SK-N-SH treated with all-trans-retinoic acid at 6 μM for 48 hours (cell line): Measurements from ENCODE around the gene DDAH1.

Source experiments
- ATAC-seq: fragments of 200-7000 bp; cut with Tn5 transposase; 3 replicates; pipeline ENCODE4 v1.9.1; 2020; ENCODE audit warnings: mild to moderate bottlenecking, moderate library complexity
- ARNTL ChIP-seq: fragments of 450-650 bp; formaldehyde crosslinking; IDR thresholded peaks from 2 replicates; pipeline ENCODE4 v1.5.0; 2020; ENCODE audit warnings: low read depth, mild to moderate bottlenecking, moderate library complexity, borderline replicate concordance
- BACH2 ChIP-seq: fragments of 250-450 bp; sonication (Bioruptor Pico); IDR thresholded peaks from 2 replicates; pipeline ENCODE4 v1.9.0; 2021; ENCODE audit warnings: mild to moderate bottlenecking, borderline replicate concordance
- CREB5 ChIP-seq: fragments of 250-450 bp; sonication (Bioruptor Pico); IDR thresholded peaks from 2 replicates; pipeline ENCODE4 v1.5.1; 2020; ENCODE audit warnings: low read depth, mild to moderate bottlenecking, moderate library complexity
- CSDC2 ChIP-seq: fragments of 250-450 bp; sonication (Bioruptor Pico); IDR thresholded peaks from 2 replicates; pipeline ENCODE4 v1.5.0; 2020; ENCODE audit warnings: mild to moderate bottlenecking, moderate library complexity
- CSRNP3 ChIP-seq: fragments of 250-450 bp; sonication (Bioruptor Pico); IDR thresholded peaks from 2 replicates; pipeline ENCODE4 v1.5.1; 2021; ENCODE audit warnings: mild to moderate bottlenecking, moderate library complexity
- ESRRG ChIP-seq: fragments of 250-450 bp; sonication (Bioruptor Pico); IDR thresholded peaks from 2 replicates; pipeline ENCODE4 v1.6.1; 2021; ENCODE audit warnings: mild to moderate bottlenecking
- GLIS3 ChIP-seq: fragments of 250-450 bp; sonication (Bioruptor Pico); IDR thresholded peaks from 2 replicates; pipeline ENCODE4 v1.5.0; 2020; ENCODE audit warnings: mild to moderate bottlenecking, moderate library complexity
- ISL1 ChIP-seq: fragments of 250-450 bp; sonication (Bioruptor Pico); IDR thresholded peaks from 2 replicates; pipeline ENCODE4 v2.1.2; 2022; ENCODE audit warnings: mild to moderate bottlenecking, moderate library complexity
- PATZ1 ChIP-seq: fragments of 250-450 bp; sonication (Bioruptor Pico); IDR thresholded peaks from 2 replicates; pipeline ENCODE4 v1.8.0; 2020; ENCODE audit warnings: mild to moderate bottlenecking, moderate library complexity, borderline replicate concordance
- POU6F1 ChIP-seq: fragments of 250-450 bp; sonication (Bioruptor Pico); IDR thresholded peaks from 2 replicates; pipeline ENCODE4 v1.8.0; 2021; ENCODE audit warnings: low read depth, mild to moderate bottlenecking, moderate library complexity, borderline replicate concordance
- PPARA ChIP-seq: fragments of 250-450 bp; sonication (Bioruptor Pico); IDR thresholded peaks from 2 replicates; pipeline ENCODE4 v1.5.0; 2020; ENCODE audit warnings: mild to moderate bottlenecking, borderline replicate concordance
- TCF4 ChIP-seq: fragments of 250-450 bp; sonication (Bioruptor Pico); IDR thresholded peaks from 2 replicates; pipeline ENCODE4 v1.8.0; 2021; ENCODE audit warnings: mild to moderate bottlenecking, moderate library complexity, borderline replicate concordance
- TOX ChIP-seq: fragments of 250-450 bp; sonication (Bioruptor Pico); IDR thresholded peaks from 2 replicates; pipeline ENCODE4 v1.8.0; 2021; ENCODE audit warnings: mild to moderate bottlenecking, moderate library complexity, borderline replicate concordance
- TSHZ2 ChIP-seq: fragments of 250-450 bp; sonication (Bioruptor Pico); IDR thresholded peaks from 2 replicates; pipeline ENCODE4 v1.5.0; 2020; ENCODE audit warnings: mild to moderate bottlenecking, moderate library complexity
- ZC3H10 ChIP-seq: fragments of 250-450 bp; sonication (Bioruptor Pico); IDR thresholded peaks from 2 replicates; pipeline ENCODE4 v1.5.1; 2021; ENCODE audit warnings: mild to moderate bottlenecking, moderate library complexity
- ZFP3 ChIP-seq: fragments of 250-450 bp; sonication (Bioruptor Pico); IDR thresholded peaks from 2 replicates; pipeline ENCODE4 v1.5.0; 2020; ENCODE audit warnings: mild to moderate bottlenecking, moderate library complexity
- ZFP30 ChIP-seq: fragments of 450-650 bp; formaldehyde crosslinking; IDR thresholded peaks from 2 replicates; pipeline ENCODE4 v1.5.0; 2022; ENCODE audit warnings: mild to moderate bottlenecking, moderate library complexity
- ZNF565 ChIP-seq: fragments of 450-650 bp; formaldehyde crosslinking; conservative IDR thresholded peaks from 2 replicates; pipeline ENCODE4 v1.5.0; 2020; ENCODE audit warnings: low read depth, mild to moderate bottlenecking, moderate library complexity
- ZNF70 ChIP-seq: fragments of 450-650 bp; formaldehyde crosslinking; IDR thresholded peaks from 2 replicates; pipeline ENCODE4 v1.5.0; 2020; ENCODE audit warnings: mild to moderate bottlenecking, moderate library complexity

Gene DDAH1

GRCh38 chr1:85480566-85480965, 15.6 kb upstream of the DDAH1 start:
- ATAC-seq: no peak
- no peak for TF ChIP-seq CREB5 (CRISPR knock-in tag)
- no peak for TF ChIP-seq ZNF70 (CRISPR knock-in tag)
- TF ChIP-seq TCF4 (CRISPR knock-in tag): no peak
- no peak for TF ChIP-seq CSRNP3 (CRISPR knock-in tag)
- TF ChIP-seq TOX (CRISPR knock-in tag): no peak
- TF ChIP-seq ZC3H10: no peak
- no peak for TF ChIP-seq ESRRG (CRISPR knock-in tag)
- no peak for TF ChIP-seq PPARA (CRISPR knock-in tag)
- no peak for TF ChIP-seq PATZ1 (CRISPR knock-in tag)
- no peak for TF ChIP-seq ARNTL (CRISPR knock-in tag)
- TF ChIP-seq ZNF565 (CRISPR knock-in tag): no peak
- no peak for TF ChIP-seq ZFP3 (CRISPR knock-in tag)
- no peak for TF ChIP-seq ISL1 (CRISPR knock-in tag)
- TF ChIP-seq GLIS3 (CRISPR knock-in tag): no peak
- TF ChIP-seq TSHZ2 (CRISPR knock-in tag): no peak

GRCh38 chr1:85479491-85479890, 14.5 kb upstream of the DDAH1 start:
- ATAC-seq: no peak; the same call in 1 of the 3 replicates
- TF ChIP-seq ESRRG (CRISPR knock-in tag): no peak
- no peak for TF ChIP-seq BACH2 (CRISPR knock-in tag)
- no peak for TF ChIP-seq CREB5 (CRISPR knock-in tag)
- TF ChIP-seq ZFP30 (CRISPR knock-in tag): no peak
- no peak for TF ChIP-seq CSRNP3 (CRISPR knock-in tag)
- TF ChIP-seq TOX (CRISPR knock-in tag): no peak
- TF ChIP-seq ISL1 (CRISPR knock-in tag): no peak
- no peak for TF ChIP-seq PPARA (CRISPR knock-in tag)
- no peak for TF ChIP-seq ZC3H10
- no peak for TF ChIP-seq TCF4 (CRISPR knock-in tag)
- no peak for TF ChIP-seq CSDC2 (CRISPR knock-in tag)
- no peak for TF ChIP-seq POU6F1
- TF ChIP-seq GLIS3 (CRISPR knock-in tag): no peak
- no peak for TF ChIP-seq ARNTL (CRISPR knock-in tag)
- no peak for TF ChIP-seq ZNF70 (CRISPR knock-in tag)
